ENCODE data around the gene TMEM238. TPM values are rescaled to one million over a fixed set of nuclear protein-coding genes. Genes with fewer than 3 reads are reported as not detected.

TMEM238 gene
- total RNA-seq, 1 donor from 2014 or later = 8.1 TPM

DNA sequence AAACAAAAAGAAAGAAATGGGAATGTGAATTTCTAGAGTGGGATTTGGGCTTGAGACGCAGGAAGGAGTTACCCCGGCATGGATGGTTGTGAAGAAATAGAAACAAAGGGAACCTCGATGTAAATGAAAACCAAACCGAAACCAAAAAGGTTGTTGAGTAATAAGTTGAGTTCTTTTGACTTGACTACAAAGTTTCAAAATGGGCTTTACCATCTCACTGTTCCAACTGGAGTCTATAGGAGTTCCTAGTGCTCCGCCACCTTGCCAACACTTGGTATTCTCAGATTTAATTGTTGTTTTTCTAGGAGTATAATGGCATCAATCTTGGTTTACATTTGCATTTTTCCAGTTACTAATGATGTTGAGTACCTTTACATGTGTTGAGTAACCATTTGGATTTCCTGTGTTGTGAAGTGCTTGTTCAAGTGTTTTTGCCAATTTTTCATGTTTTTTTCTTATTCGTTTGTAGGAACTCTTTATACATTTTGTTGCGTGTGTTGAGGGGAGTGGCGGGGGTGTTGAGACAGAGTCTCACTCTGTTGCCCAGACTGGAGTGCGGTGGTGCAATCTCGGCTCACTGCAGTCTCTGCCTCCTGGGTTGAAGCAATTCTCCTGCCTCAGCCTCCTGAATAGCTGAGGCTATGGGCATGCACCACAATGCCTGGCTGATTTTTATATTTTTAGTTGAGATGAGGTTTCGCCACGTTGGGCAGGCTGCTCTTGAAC is 14.3 kb upstream of the TMEM238 start:
- no peaks in the 10 kb centered on the region for H3K27me3 Mint-ChIP-seq
- no peak overlapping the region for H3K27ac Mint-ChIP-seq
- DNase-seq (ENCODE audit: extremely low spot score, unreplicated experiment) = no peak
- TF ChIP-seq, protein P1, sequence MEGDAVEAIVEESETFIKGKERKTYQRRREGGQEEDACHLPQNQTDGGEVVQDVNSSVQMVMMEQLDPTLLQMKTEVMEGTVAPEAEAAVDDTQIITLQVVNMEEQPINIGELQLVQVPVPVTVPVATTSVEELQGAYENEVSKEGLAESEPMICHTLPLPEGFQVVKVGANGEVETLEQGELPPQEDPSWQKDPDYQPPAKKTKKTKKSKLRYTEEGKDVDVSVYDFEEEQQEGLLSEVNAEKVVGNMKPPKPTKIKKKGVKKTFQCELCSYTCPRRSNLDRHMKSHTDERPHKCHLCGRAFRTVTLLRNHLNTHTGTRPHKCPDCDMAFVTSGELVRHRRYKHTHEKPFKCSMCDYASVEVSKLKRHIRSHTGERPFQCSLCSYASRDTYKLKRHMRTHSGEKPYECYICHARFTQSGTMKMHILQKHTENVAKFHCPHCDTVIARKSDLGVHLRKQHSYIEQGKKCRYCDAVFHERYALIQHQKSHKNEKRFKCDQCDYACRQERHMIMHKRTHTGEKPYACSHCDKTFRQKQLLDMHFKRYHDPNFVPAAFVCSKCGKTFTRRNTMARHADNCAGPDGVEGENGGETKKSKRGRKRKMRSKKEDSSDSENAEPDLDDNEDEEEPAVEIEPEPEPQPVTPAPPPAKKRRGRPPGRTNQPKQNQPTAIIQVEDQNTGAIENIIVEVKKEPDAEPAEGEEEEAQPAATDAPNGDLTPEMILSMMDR (conservative IDR thresholded peaks at IDR 0.05) = no peak
- no peaks in the 10 kb centered on the region for H3K9me3 Mint-ChIP-seq
- H3K4me3 Mint-ChIP-seq = no peak overlapping the region
- peaks cover under 1% of the 10 kb centered on the region for H3K4me1 Mint-ChIP-seq (ENCODE audit: unreplicated experiment)
- peaks cover 14% of the 10 kb centered on the region for H3K36me3 Mint-ChIP-seq

DNA sequence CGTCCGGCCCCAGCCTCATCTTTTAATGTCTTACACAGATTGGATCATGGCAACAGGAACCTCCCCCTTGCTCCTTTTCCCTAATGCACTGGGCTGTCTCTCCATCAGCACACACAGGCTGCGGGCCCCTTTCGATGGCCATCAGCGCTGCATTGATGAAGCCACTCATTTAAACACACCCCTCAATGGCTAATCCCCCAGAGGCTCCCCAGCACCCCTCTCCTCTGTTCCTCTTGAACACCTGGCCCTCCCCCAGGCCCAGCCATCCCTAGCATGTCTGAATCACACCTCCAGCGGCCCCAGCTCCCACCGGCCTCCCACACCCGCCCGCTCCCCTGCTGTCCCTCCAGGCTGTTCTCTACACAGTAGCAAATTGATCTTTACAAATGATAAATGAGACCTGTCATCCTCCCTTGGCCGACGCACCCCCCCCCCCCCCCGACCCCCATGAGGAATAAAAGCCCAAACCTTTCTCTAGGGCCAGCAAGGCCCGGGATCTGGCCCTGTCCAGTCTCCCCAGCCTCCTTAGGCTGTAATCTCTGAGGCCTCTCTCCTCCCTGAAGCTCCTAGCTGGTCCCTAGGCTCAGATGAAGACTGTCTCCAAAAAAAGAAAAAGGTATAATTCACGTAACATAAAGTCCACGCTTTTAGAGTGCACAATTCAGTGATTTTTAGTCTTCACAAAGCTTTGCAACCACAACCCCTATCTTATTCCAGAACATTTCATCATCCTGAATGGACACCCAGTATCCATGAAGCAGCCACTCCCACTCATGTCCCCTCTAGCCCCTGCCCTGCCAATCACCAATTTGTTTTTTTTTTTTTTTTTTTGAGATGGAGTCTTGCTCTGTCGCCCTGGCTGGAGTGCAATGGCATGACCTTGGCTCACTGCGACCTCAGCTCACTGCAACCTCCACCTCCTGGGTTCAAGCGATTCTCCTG is 9.0 kb upstream of the TMEM238 start:
- H3K27me3 Mint-ChIP-seq = no peaks in the 10 kb centered on the region
- H3K27ac Mint-ChIP-seq = peak overlapping the region; percentile 48
- no peaks in the 10 kb centered on the region for H3K9me3 Mint-ChIP-seq
- peaks cover 3% of the 10 kb centered on the region for H3K36me3 Mint-ChIP-seq
- H3K4me1 Mint-ChIP-seq (ENCODE audit: unreplicated experiment) = peaks cover 22% of the 10 kb centered on the region
- no peak for DNase-seq (ENCODE audit: extremely low spot score, unreplicated experiment)
- TF ChIP-seq, protein P1 (conservative IDR thresholded peaks at IDR 0.05) = no peak
- no peak overlapping the region for H3K4me3 Mint-ChIP-seq

GRCh38 chr19:55391702-55392615 is 7.9 kb upstream of the TMEM238 start:
- TF ChIP-seq, protein P1 (conservative IDR thresholded peaks at IDR 0.05) = no peak
- Mint-ChIP-seq H3K27me3 (no peaks in the 10 kb centered on the region), H3K27ac (no peak overlapping the region), H3K36me3 (peaks cover 3% of the 10 kb centered on the region), H3K4me1 (ENCODE audit: unreplicated experiment) (peaks cover 28% of the 10 kb centered on the region), H3K4me3 (peak overlapping the region; percentile 17), H3K9me3 (no peaks in the 10 kb centered on the region)
- DNase-seq (ENCODE audit: extremely low spot score, unreplicated experiment) = no peak

- Mint-ChIP-seq H3K27me3 (no peaks in the 10 kb centered on the region), H3K4me1 (ENCODE audit: unreplicated experiment) (peaks cover 36% of the 10 kb centered on the region), H3K9me3 (no peaks in the 10 kb centered on the region), H3K4me3 (no peak overlapping the region), H3K27ac (no peak overlapping the region), H3K36me3 (peaks cover 9% of the 10 kb centered on the region)
- TF ChIP-seq, protein P1 (conservative IDR thresholded peaks at IDR 0.05) = no peak
- no peak for DNase-seq (ENCODE audit: extremely low spot score, unreplicated experiment)
These were observed 7.1 kb upstream of the TMEM238 start for GRCh38 chr19:55391191-55391670.

GRCh38 chr19:55390461-55390880 is 6.4 kb upstream of the TMEM238 start:
- TF ChIP-seq, protein P1 (conservative IDR thresholded peaks at IDR 0.05) = no peak
- H3K27ac Mint-ChIP-seq = no peak overlapping the region
- H3K36me3 Mint-ChIP-seq = peaks cover 13% of the 10 kb centered on the region
- H3K4me1 Mint-ChIP-seq (ENCODE audit: unreplicated experiment) = peaks cover 40% of the 10 kb centered on the region
- DNase-seq (ENCODE audit: extremely low spot score, unreplicated experiment) = no peak
- H3K27me3 Mint-ChIP-seq = no peaks in the 10 kb centered on the region
- H3K4me3 Mint-ChIP-seq = peak overlapping the region; percentile 20
- H3K9me3 Mint-ChIP-seq = no peaks in the 10 kb centered on the region
